LHCN-M2 (cell line): ENCODE measurements around the gene ATP10A. TPM values are rescaled to one million over a fixed set of nuclear protein-coding genes. Genes with fewer than 3 reads are reported as not detected.

Experiments
- DNase-seq: peaks from one replicate; pipeline ENCODE4 v3.0.0-alpha.2; 2012; ENCODE audit warnings: low read depth
- total RNA-seq: library from RNA; depleted of rRNA; stranded (reverse); fragments of >200 nt; gene quantifications from 2 replicates; pipeline ENCODE4 v1.2.3, GENCODE V29; 2014

The ATP10A gene
- total RNA-seq, 1 experiment from 2014 or later, result 0.69 TPM

- DNase-seq, result no peak
These were observed 69.6 kb downstream of the ATP10A start for GRCh38 chr15:25793354-25794050.

DNA sequence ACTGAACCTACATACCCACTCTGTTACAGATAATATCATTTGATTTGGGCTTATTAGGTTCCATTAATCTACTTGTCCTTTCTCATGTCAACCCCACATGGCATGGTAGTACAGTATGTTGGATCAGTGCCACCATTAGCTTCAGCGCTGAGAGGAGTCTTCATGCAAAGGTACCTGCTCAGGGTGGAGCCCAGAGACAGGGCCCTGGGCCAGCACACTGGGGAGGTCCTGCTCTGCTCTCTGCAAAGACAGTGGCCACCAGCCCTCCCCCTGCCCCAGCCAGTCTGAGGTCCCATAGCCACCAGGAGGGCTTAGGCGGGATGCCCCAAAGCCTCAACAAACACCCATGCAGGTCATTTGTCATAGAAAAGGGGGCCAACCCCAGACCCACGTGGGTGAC is 71.0 kb downstream of the ATP10A start:
- DNase-seq, result no peak

- peak; percentile 90 for DNase-seq
These were observed 73.0 kb downstream of the ATP10A start for GRCh38 chr15:25790000-25790660.

DNA sequence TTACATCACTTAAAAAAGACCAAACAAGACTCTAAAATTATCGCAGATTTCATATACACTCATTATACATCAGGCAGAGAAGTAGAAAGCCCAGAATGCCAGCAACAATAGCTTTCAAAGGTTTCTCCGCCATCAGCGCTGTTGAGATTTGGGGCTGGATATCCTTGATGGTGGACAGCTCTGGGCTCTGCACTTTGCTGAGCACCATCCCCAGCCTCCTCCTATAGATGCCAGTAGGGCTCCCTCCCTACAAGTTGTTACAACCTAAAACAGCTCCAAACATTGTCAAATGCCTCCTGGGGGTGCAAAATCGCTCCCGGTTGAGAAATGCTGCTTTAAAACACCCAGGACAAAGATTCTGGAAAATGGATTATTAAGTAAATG is 73.5 kb downstream of the ATP10A start:
- DNase-seq, result no peak

DNA sequence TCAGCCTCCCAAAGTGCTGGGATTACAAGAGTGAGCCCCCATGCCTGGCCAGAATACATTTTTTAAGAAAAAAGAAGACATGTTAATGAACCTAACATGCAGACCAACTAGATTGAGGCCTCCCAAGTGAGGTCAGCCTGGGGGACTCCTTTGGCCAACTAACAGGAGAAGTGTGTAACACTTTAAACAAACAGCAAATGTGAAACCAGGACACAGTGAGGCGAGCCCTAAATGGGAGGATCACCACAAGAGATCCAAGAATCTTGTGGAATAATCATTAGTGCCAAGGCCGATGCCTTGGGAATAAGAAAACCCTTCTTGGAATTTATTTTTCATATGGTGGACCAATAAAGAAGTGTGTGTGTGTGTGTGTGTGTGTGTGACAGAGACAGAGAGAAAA is 73.9 kb downstream of the ATP10A start:
- no peak for DNase-seq

GRCh38 chr15:25787855-25788520 is 75.1 kb downstream of the ATP10A start:
- peak; percentile 48 for DNase-seq

GRCh38 chr15:25787381-25787780 is 75.7 kb downstream of the ATP10A start:
- no peak for DNase-seq

- DNase-seq, result no peak
These were observed 77.1 kb downstream of the ATP10A start for GRCh38 chr15:25786040-25786439.

- DNase-seq, result no peak
These were observed 77.5 kb downstream of the ATP10A start for GRCh38 chr15:25785641-25786025.

GRCh38 chr15:25784876-25785640 is 78.1 kb downstream of the ATP10A start:
- DNase-seq, result peak; percentile 88

DNA sequence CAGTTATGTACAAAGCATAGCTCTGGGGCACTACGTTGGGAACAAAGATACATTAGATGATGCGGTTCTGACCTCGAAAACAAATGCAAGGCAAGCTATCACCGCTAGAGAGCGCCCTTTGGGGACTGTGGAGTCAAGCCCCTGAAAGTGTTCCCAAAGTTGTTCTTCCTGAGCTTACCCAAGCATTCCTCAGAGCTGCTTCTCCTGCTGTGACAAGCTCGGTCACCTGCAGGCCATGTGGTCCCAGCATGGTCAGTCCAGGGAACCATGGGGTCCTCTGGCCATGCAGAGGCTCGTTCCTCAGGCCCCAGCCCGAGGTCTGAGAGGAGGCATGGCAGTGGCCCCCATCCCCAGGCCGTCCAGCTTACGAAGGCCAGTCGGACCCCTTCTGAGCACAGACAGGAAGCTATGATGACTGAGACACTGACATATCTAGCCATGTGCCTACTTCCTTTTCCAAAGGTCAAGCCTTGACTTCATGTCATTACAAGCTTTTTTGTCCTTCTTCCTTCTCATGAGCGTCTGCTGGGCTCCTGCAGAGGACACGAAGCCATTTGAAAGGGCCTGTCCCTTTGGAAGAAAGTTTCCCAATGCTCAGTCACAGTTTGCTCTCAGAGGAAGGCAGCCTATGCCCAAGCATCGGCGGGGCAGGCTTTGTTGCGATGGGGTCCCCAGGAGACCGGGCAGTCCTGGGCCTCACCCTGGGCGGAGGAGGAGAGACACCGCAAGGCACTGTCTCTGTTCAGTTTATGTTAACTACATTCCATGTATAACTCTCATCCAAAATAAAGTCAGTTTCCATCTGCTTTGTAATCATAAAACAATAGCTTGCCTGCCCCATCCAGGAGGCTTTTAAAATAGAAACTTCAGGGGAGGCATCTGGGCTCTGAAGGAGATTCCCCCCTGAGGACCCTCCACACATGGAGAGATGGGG is 79.3 kb downstream of the ATP10A start:
- peak; percentile 48 for DNase-seq

DNA sequence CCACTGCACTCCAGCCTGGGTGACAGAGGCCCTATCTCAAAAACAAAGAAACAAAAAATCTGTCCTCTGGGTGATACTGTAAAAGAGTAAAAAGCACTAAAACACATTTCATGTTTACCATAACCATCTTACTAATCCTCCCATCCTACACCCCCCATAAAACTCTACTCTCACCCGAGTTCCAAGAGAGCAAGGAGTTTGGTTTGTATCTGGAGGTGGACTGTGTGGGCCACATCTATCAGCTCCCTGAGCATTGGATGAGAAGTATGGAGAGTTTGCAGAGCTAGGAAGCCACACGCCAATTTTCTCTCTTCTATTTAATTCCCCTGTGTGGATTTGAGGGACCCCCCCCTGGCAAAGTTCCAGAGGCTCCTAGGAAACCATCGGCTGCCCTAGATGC is 80.0 kb downstream of the ATP10A start:
- no peak for DNase-seq

DNA sequence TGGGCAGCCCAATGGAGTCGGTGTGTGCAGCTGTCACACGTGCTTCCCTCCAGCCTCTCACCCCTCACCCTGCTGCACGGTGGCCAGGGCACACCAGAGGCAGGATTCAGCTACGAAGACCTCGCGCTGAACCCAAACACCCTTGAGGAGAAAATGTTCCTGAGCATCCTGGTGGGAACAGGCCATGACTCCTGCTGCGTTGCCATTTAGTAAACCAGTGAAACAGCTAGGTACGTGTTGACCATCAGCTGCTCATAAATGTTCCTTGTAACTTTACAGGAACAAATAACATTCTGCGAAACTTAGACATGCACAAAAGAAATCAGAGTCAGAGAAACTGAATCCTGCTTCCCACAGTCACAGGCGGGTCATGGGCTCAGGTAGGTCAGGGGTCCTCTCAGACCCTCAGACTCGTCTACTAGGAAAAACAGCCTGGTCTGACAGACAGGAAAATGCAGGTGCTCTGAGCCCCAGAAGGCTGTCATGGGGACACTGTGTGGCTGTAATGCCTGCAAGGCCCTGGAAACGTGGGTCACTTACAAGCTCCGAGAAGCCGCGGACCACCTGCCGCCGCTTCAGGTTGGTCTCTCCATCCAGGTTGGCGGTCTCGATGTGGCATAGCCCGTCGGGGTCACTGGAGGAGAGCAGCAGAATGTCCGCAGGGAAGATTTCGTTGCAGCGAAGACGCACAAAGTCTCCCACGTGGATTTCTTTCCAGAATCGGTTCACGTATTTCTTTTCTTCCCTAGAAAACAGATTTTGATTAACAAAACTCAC is 82.5 kb downstream of the ATP10A start:
- no peak for DNase-seq

DNA sequence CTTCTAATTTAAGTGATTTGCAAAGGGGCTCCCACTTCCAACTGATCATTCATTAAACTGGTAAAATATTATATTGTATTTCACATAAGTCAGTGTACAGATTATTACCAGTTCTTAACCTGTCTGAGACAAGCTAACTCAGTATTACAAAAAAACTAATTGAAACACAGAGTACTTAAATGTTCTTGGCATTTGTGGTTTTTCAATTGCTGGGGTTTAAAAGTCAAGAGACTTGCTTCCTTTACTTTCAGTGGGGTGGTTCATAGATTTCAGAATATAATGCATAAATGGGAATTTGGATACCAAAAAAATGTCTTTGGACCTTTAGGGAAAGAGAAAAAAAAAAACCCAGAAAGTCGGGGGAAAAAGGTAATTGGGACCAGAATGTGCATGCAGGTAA is 85.0 kb downstream of the ATP10A start:
- DNase-seq, result no peak

DNA sequence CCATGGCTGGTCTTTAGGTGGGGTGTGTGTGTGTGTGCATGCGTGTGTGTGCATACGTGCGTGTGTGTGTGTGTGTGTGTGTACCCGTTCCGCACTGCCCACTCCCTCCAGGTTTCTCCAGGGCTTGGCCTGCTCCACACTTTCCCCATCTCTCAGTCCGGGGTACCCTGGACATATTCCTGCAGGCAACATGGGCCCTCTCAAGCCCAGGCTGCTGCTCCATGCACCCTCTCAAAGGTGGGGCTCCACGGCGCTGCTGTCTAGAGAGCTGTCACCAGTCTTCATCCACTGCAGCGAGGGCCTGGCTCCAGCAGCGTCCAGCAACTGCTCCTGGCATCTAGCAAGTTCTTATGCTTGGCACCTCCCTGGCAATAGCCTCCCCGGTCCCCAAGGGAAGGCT is 86.1 kb downstream of the ATP10A start:
- no peak for DNase-seq

DNA sequence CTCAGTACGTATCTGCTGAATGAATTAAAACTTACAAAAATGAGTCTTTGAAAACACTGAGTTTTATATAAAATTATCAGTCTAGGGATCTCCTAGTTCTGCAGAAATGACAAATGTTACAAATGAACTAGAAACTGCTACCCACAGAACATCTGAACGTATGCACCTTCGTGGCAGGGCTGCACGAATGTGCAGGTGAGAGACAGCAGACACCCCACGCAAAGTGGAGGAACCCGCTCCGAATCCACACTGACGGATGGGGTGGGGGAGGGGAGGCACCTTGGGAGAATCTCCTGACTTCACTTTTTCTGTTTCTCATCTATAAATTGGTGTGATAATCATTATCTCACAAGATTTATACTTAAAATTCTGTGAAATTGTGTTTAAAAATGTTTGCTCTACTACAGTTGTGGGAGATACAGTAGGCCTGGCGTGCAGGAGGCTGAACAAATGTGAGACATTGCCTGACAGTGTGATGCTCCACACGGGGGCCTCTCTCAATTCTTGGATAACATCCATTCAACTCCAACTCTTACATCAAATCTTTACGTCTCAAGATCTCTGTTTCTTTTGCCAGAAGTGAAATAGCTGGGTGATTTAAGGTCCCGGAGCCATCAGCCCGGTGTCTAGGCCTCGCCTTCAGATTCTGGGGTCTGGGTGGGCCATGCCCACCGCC is 86.9 kb downstream of the ATP10A start:
- DNase-seq, result no peak

GRCh38 chr15:25775317-25775912 is 87.7 kb downstream of the ATP10A start:
- DNase-seq, result peak; percentile 85

DNA sequence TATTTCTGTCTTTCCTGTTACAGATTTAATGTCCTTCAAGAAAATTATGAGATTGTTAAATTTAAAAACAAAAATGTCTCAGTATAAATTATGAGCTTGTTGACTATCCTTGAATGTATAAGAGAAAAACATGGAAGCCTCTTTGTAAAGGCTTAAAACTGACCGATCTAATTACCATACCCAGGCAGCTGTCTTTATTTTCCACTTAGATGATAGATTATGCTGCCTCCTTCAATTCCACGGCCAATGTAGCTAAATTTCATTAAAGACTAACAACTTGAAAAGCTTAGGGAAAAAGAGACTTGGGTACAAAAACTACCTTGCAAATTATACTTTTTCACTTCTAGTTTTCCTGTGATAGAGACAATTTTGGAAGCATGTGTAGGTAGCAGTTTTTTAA is 88.3 kb downstream of the ATP10A start:
- no peak for DNase-seq

- no peak for DNase-seq
These were observed 89.9 kb downstream of the ATP10A start for GRCh38 chr15:25773248-25773647.
